Mesothelial cell of epicardium (in vitro differentiated cells): Measurements from ENCODE around the gene TAS2R3. TPM values are rescaled to one million over a fixed set of nuclear protein-coding genes. Genes with fewer than 3 reads are reported as not detected.

Source experiments
- DNase-seq, 2 experiments: peaks; one replicate each; pipeline ENCODE4 v3.0.0; 2021; ENCODE audit warnings: low spot score in 2 of 2; ENCODE audit not compliant: unreplicated experiment in 2 of 2
- H3K27ac Mint-ChIP-seq: 2 replicates; pipeline ENCODE4 v1.8.0; 2021; ENCODE audit warnings: mixed read lengths
- H3K27me3 Mint-ChIP-seq: 2 replicates; pipeline ENCODE4 v1.8.0; 2021; ENCODE audit warnings: low read depth, mixed read lengths
- H3K36me3 Mint-ChIP-seq: 2 replicates; pipeline ENCODE4 v1.8.0; 2021; ENCODE audit warnings: mixed read lengths
- H3K4me1 Mint-ChIP-seq: 2 replicates; pipeline ENCODE4 v1.8.0; 2021; ENCODE audit warnings: mixed read lengths
- H3K4me3 Mint-ChIP-seq: 2 replicates; pipeline ENCODE4 v1.8.0; 2021; ENCODE audit warnings: mild to moderate bottlenecking, moderate library complexity, mixed read lengths
- H3K9me3 Mint-ChIP-seq: 2 replicates; pipeline ENCODE4 v1.8.0; 2021; ENCODE audit warnings: mixed read lengths
- CTCF ChIP-seq: fragments of 200-600 bp; sonication (generic); IDR thresholded peaks from one replicate; pipeline ENCODE4 v1.5.0; 2021; ENCODE audit warnings: antibody characterized with exemption; ENCODE audit not compliant: unreplicated experiment
- total RNA-seq: library from RNA; stranded (reverse); gene quantifications from 3 replicates; pipeline ENCODE4 v1.2.1, GENCODE V29; 2021

TAS2R3 gene
- total RNA-seq, 1 donor from 2014 or later, result 5.0 TPM

GRCh38 chr7:141789917-141790316 is 26.0 kb downstream of the TAS2R3 start, which contains the start of gene TAS2R5:
TSS of gene TAS2R5 (plus strand) at chr7:141790217. CDS start at chr7:141790362, 145 bp downstream.
- TF ChIP-seq CTCF, result no peak
- Mint-ChIP-seq H3K4me1 (no peaks in the 10 kb centered on the region), H3K9me3 (no peaks in the 10 kb centered on the region), H3K27me3 (no peaks in the 10 kb centered on the region), H3K4me3 (no peak within 1 kb of the TSS), H3K36me3 (peaks cover 12% of the 10 kb centered on the region), H3K27ac (no peak within 1 kb of the TSS)
- no peak for DNase-seq

GRCh38 chr7:141792526-141792925 is 28.6 kb downstream of the TAS2R3 start:
- Mint-ChIP-seq H3K27me3 (no peaks in the 10 kb centered on the region), H3K27ac (no peak overlapping the region), H3K4me1 (no peaks in the 10 kb centered on the region), H3K4me3 (no peak overlapping the region), H3K36me3 (peaks cover 12% of the 10 kb centered on the region), H3K9me3 (no peaks in the 10 kb centered on the region)
- DNase-seq, result no peak
- no peak for TF ChIP-seq CTCF

Other genes starting within 250 kb of the TAS2R3 start
- gene AGK, start 212.7 kb upstream of the TAS2R3 start, total RNA-seq, result 31.1 to 35.1 TPM (median 35.0 TPM) in 3 replicates
- gene DENND11, start 61.9 kb upstream of the TAS2R3 start, total RNA-seq, result 22.4 to 22.7 TPM (median 22.7 TPM) in 3 replicates
- 0.09 TPM in 1 of 3 replicates, not detected in the others for gene WEE2, start 55.7 kb upstream of the TAS2R3 start, total RNA-seq
- gene SSBP1, start 25.7 kb upstream of the TAS2R3 start, total RNA-seq, result 120 to 127 TPM (median 123 TPM) in 3 replicates
- gene TAS2R4, start 12.6 kb downstream of the TAS2R3 start, total RNA-seq, result 3.3 to 4.3 TPM (median 3.5 TPM) in 3 replicates
- 4.5 to 5.9 TPM (median 5.1 TPM) in 3 replicates for gene TAS2R5, start 26.1 kb downstream of the TAS2R3 start, total RNA-seq
- gene PRSS37, start 77.4 kb downstream of the TAS2R3 start, total RNA-seq, result not detected in 3 replicates
- 0.14 to 0.18 TPM in 2 of 3 replicates, not detected in the other for gene OR9A4, start 152.3 kb downstream of the TAS2R3 start, total RNA-seq
- gene CLEC5A, start 182.9 kb downstream of the TAS2R3 start, total RNA-seq, result not detected in 3 replicates
- gene TAS2R38, start 209.7 kb downstream of the TAS2R3 start, total RNA-seq, result not detected in 3 replicates
- gene MGAM, start 231.8 kb downstream of the TAS2R3 start, total RNA-seq, result 0.75 to 0.96 TPM (median 0.95 TPM) in 3 replicates